WI38 (cell line): Measurements from ENCODE around the gene RNF125.
"Not testable (repeated sequence)": the region's sequence is repeated elsewhere in the genome, so short reads cannot be mapped to it uniquely, and the experiment has no call there.

Experiments
- H3K4me3 ChIP-seq: 2 replicates; pipeline ENCODE4 v1.5.1; 2011; ENCODE audit warnings: low read depth, mild to moderate bottlenecking, control low read depth, low read length
- TF ChIP-seq, protein P1 (sequence below): IDR thresholded peaks from 2 replicates; pipeline ENCODE4 v1.5.1; 2012; ENCODE audit warnings: low read depth, mild to moderate bottlenecking, control low read depth, low read length

Gene RNF125

GRCh38 chr18:31979714-31980113 is 38.9 kb upstream of the RNF125 start:
- TF ChIP-seq, protein P1, sequence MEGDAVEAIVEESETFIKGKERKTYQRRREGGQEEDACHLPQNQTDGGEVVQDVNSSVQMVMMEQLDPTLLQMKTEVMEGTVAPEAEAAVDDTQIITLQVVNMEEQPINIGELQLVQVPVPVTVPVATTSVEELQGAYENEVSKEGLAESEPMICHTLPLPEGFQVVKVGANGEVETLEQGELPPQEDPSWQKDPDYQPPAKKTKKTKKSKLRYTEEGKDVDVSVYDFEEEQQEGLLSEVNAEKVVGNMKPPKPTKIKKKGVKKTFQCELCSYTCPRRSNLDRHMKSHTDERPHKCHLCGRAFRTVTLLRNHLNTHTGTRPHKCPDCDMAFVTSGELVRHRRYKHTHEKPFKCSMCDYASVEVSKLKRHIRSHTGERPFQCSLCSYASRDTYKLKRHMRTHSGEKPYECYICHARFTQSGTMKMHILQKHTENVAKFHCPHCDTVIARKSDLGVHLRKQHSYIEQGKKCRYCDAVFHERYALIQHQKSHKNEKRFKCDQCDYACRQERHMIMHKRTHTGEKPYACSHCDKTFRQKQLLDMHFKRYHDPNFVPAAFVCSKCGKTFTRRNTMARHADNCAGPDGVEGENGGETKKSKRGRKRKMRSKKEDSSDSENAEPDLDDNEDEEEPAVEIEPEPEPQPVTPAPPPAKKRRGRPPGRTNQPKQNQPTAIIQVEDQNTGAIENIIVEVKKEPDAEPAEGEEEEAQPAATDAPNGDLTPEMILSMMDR, result no peak
- H3K4me3 ChIP-seq, result no peak overlapping the region

DNA sequence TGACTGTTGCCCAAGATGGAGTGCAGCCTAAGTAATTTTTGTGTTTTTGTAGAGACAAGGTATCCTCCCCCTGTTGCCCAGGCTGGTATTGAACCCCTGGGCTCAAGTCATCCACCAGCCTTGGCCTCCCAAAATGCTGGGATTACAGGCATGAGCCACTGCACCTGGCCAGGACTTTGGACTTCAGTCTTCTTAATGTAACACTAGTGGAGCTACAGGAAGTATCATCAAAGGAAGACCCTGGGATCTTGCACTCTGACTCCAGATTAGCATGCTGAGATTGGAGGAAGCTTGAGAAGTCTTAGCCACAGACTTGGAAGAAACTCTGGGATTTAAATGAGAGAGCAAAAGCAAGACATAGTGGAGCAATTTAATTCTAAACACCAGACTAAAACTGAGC is 37.8 kb upstream of the RNF125 start:
- TF ChIP-seq, protein P1, result no peak

GRCh38 chr18:31983020-31983419 is 35.6 kb upstream of the RNF125 start:
- H3K4me3 ChIP-seq, result no peak overlapping the region
- TF ChIP-seq, protein P1, result no peak

More for the DNA sequence above, 37.8 kb upstream of the RNF125 start:
- H3K4me3 ChIP-seq, result no peak overlapping the region

- H3K4me3 ChIP-seq, result no peak overlapping the region
- TF ChIP-seq, protein P1, result no peak
These were observed 34.6 kb upstream of the RNF125 start for GRCh38 chr18:31983976-31984375.

GRCh38 chr18:31990823-31991222 is 27.8 kb upstream of the RNF125 start:
- no peak overlapping the region for H3K4me3 ChIP-seq
- TF ChIP-seq, protein P1, result no peak

DNA sequence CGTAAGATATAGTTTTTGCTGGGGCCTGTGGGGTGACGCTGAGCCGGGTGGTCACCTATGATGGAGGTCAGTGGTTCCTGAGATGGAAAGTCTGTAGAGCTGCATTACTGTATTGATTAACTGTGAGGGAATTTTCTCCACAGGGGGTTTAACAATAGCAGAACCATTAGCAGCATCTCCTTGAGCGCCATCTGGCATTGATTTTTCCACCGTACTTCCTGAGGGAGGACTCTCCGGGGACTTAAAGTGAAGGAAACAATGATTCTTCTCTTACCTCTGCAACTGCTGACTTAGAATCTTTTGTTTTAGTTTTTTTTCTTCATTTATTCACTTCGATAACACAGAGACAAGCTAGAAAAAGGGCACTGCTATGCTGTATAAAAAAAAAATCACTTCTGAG is 22.6 kb upstream of the RNF125 start:
- TF ChIP-seq, protein P1, result no peak
- no peak overlapping the region for H3K4me3 ChIP-seq

GRCh38 chr18:31998880-31999412 is 19.7 kb upstream of the RNF125 start:
- H3K4me3 ChIP-seq, result no peak overlapping the region
- TF ChIP-seq, protein P1, result no peak

DNA sequence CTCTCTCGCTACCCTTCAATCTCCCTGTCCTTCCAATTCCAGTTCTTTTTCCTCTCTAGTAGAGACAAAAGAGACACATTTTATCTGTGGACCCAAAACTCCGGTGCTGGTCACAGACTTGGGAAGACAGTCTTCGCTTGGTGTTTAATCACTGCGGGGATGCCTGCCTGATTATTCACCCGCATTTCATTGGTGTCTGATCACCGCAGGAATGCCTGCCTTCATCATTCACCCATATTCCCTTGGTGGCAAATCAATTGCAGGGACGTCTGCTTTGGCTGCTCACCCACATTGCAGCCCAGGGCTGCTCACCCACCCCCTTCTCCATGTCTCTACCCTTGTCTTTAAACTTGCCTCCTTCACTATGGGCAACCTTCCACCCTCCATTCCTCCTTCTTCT is 17.5 kb upstream of the RNF125 start:
- not testable (repeated sequence) for H3K4me3 ChIP-seq

- not testable (repeated sequence) for H3K4me3 ChIP-seq
These were observed 14.8 kb upstream of the RNF125 start for GRCh38 chr18:32003822-32004221.
